Body of pancreas (tissue), 4 donors: ENCODE data around the gene XRN1.

ENCODE experiments used
- CTCF ChIP-seq, 7 experiments: fragments of 450-650 bp in 4 of 7; fragments of 200-600 bp in 3 of 7; sonication (generic) in 3 of 7; IDR thresholded peaks; one replicate each; pipeline ENCODE4 v1.5.1; 2016 to 2019; ENCODE audit warnings: antibody characterized with exemption in 7 of 7
- POLR2A ChIP-seq, 3 donors: fragments of 450-650 bp; IDR thresholded peaks; one replicate each; pipeline ENCODE4 v1.6.1; 2016; ENCODE audit warnings: antibody characterized with exemption in 3 of 3, mild to moderate bottlenecking in 2 of 3

GRCh38 chr3:142484912-142485435 lies 37.1 kb upstream of the XRN1 start:
- TF ChIP-seq CTCF (IDR thresholded peaks at IDR 0.05), result no peak
- no peak for TF ChIP-seq POLR2A (IDR thresholded peaks at IDR 0.05)
